GM18873 (cell line): ENCODE results near the gene MTA3.
"Not testable (repeated sequence)": the region's sequence is repeated elsewhere in the genome, so short reads cannot be mapped to it uniquely, and the experiment has no call there.

ENCODE experiments used
- ATAC-seq: cut with Tn5 transposase; IDR thresholded peaks from one replicate; pipeline ENCODE4 v1.9.1; 2021; ENCODE audit warnings: mild to moderate bottlenecking, moderate library complexity, moderate number of reproducible peaks; ENCODE audit not compliant: unreplicated experiment, low FRiP score

MTA3 gene

GRCh38 chr2:42722320-42723190 is 154.1 kb downstream of the MTA3 start:
- ATAC-seq: peak; percentile 91

- ATAC-seq: no peak
Measured at GRCh38 chr2:42723465-42723864, 155.0 kb downstream of the MTA3 start.

GRCh38 chr2:42724886-42725285 is 156.5 kb downstream of the MTA3 start:
- ATAC-seq: no peak

- no peak for ATAC-seq
Measured at GRCh38 chr2:42725657-42726056, 157.2 kb downstream of the MTA3 start.

- no peak for ATAC-seq
Measured at GRCh38 chr2:42726680-42727079, 158.2 kb downstream of the MTA3 start.

GRCh38 chr2:42731316-42731715 is 162.9 kb downstream of the MTA3 start:
- not testable (repeated sequence) for ATAC-seq

GRCh38 chr2:42733852-42734251 is 165.4 kb downstream of the MTA3 start:
- no peak for ATAC-seq

GRCh38 chr2:42736598-42737322 is 168.3 kb downstream of the MTA3 start:
- ATAC-seq: no peak

- ATAC-seq: no peak
Measured at GRCh38 chr2:42741140-42741539, 172.7 kb downstream of the MTA3 start.

- ATAC-seq: no peak
Measured at GRCh38 chr2:42742740-42743658, 174.6 kb downstream of the MTA3 start.

- no peak for ATAC-seq
Measured at GRCh38 chr2:42743659-42743990, 175.2 kb downstream of the MTA3 start.

- no peak for ATAC-seq
Measured at GRCh38 chr2:42744545-42745082, 176.2 kb downstream of the MTA3 start.

GRCh38 chr2:42747422-42747821 is 179.0 kb downstream of the MTA3 start:
- no peak for ATAC-seq

- ATAC-seq: no peak
Measured at GRCh38 chr2:42748840-42749239, 180.4 kb downstream of the MTA3 start.

GRCh38 chr2:42752314-42752713 is 183.9 kb downstream of the MTA3 start:
- no peak for ATAC-seq

GRCh38 chr2:42752816-42753813 is 184.7 kb downstream of the MTA3 start:
- no peak for ATAC-seq

- ATAC-seq: no peak
Measured at GRCh38 chr2:42754021-42754775, 185.8 kb downstream of the MTA3 start.

GRCh38 chr2:42754776-42755140 is 186.3 kb downstream of the MTA3 start:
- ATAC-seq: no peak
